ENCODE data around the gene KCNMA1. TPM values are rescaled to one million over a fixed set of nuclear protein-coding genes. Genes with fewer than 3 reads are reported as not detected.

The KCNMA1 gene
- total RNA-seq, 1 donor: 77.8 TPM

- peaks cover 19% of the 10 kb centered on the region for H3K4me1 ChIP-seq (ENCODE audit: insufficient read depth, low read length)
- H3K4me2 ChIP-seq (ENCODE audit: insufficient read depth, low read length): no peak overlapping the region
- TF ChIP-seq CTCF (IDR thresholded peaks at IDR 0.05; ENCODE audit: extremely low read depth, low read depth, low read length): no peak
- H3K4me3 ChIP-seq (ENCODE audit: insufficient read depth, low read length): no peak overlapping the region
- H3K27me3 ChIP-seq (ENCODE audit: insufficient read depth, low read length): no peaks in the 10 kb centered on the region
- H3K79me2 ChIP-seq (ENCODE audit: insufficient read depth, low read length): no peaks in the 10 kb centered on the region
- no peak overlapping the region for H3K27ac ChIP-seq (ENCODE audit: low read depth, low read length)
- no peaks in the 10 kb centered on the region for H4K20me1 ChIP-seq (ENCODE audit: insufficient read depth, low read length)
- DNase-seq (ENCODE audit: insufficient read length, low spot score, missing footprints): peak; percentile 58
- no peaks in the 10 kb centered on the region for H3K9me3 ChIP-seq (ENCODE audit: low read depth, low read length)
- H2AFZ ChIP-seq (ENCODE audit: low read length): no peak overlapping the region
- no peaks in the 10 kb centered on the region for H3K36me3 ChIP-seq (ENCODE audit: insufficient read depth, low read length)
Measured at GRCh38 chr10:77267703-77268675, 369.6 kb downstream of the KCNMA1 start.

- no peak for TF ChIP-seq CTCF (IDR thresholded peaks at IDR 0.05; ENCODE audit: extremely low read depth, low read depth, low read length)
- Histone ChIP-seq H3K9me3 (ENCODE audit: low read depth, low read length) (no peaks in the 10 kb centered on the region), H3K79me2 (ENCODE audit: insufficient read depth, low read length) (no peaks in the 10 kb centered on the region), H2AFZ (ENCODE audit: low read length) (no peak overlapping the region), H3K36me3 (ENCODE audit: insufficient read depth, low read length) (no peaks in the 10 kb centered on the region), H3K4me3 (ENCODE audit: insufficient read depth, low read length) (no peak overlapping the region), H4K20me1 (ENCODE audit: insufficient read depth, low read length) (no peaks in the 10 kb centered on the region), H3K27ac (ENCODE audit: low read depth, low read length) (no peak overlapping the region), H3K4me2 (ENCODE audit: insufficient read depth, low read length) (no peak overlapping the region), H3K27me3 (ENCODE audit: insufficient read depth, low read length) (no peaks in the 10 kb centered on the region), H3K4me1 (ENCODE audit: insufficient read depth, low read length) (peaks cover 15% of the 10 kb centered on the region)
- DNase-seq (ENCODE audit: insufficient read length, low spot score, missing footprints): no peak
Measured at GRCh38 chr10:77266242-77266641, 371.4 kb downstream of the KCNMA1 start.

DNA sequence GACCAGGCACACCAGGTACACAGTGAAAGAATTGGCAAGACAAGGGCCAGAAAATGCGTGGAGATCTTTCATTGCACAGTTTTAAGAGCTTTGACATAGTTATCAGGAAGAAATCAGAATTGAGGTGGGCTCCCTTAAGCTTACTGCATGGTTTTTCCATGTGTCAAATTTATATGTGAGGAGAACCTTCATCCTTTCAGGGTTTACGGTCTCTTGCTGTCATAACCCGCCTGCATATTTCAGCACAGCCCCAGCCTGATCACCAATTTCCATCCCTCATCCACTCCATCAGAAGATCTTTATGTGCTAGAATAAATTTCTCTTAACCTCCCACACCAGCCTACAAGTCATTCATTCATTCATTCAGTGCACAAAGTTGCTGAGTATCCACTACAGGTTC is 373.1 kb downstream of the KCNMA1 start:
- Histone ChIP-seq H3K4me2 (ENCODE audit: insufficient read depth, low read length) (no peak overlapping the region), H3K27me3 (ENCODE audit: insufficient read depth, low read length) (no peaks in the 10 kb centered on the region), H3K27ac (ENCODE audit: low read depth, low read length) (no peak overlapping the region), H2AFZ (ENCODE audit: low read length) (no peak overlapping the region), H3K9me3 (ENCODE audit: low read depth, low read length) (no peaks in the 10 kb centered on the region), H3K36me3 (ENCODE audit: insufficient read depth, low read length) (no peaks in the 10 kb centered on the region), H4K20me1 (ENCODE audit: insufficient read depth, low read length) (no peaks in the 10 kb centered on the region), H3K79me2 (ENCODE audit: insufficient read depth, low read length) (no peaks in the 10 kb centered on the region), H3K4me3 (ENCODE audit: insufficient read depth, low read length) (no peak overlapping the region), H3K4me1 (ENCODE audit: insufficient read depth, low read length) (peaks cover 15% of the 10 kb centered on the region)
- TF ChIP-seq CTCF (IDR thresholded peaks at IDR 0.05; ENCODE audit: extremely low read depth, low read depth, low read length): no peak
- DNase-seq (ENCODE audit: insufficient read length, low spot score, missing footprints): no peak

- H3K27ac ChIP-seq (ENCODE audit: low read depth, low read length): no peak overlapping the region
- H3K79me2 ChIP-seq (ENCODE audit: insufficient read depth, low read length): no peaks in the 10 kb centered on the region
- H3K4me3 ChIP-seq (ENCODE audit: insufficient read depth, low read length): no peak overlapping the region
- H3K27me3 ChIP-seq (ENCODE audit: insufficient read depth, low read length): no peaks in the 10 kb centered on the region
- H3K4me2 ChIP-seq (ENCODE audit: insufficient read depth, low read length): no peak overlapping the region
- H2AFZ ChIP-seq (ENCODE audit: low read length): no peak overlapping the region
- H4K20me1 ChIP-seq (ENCODE audit: insufficient read depth, low read length): no peaks in the 10 kb centered on the region
- no peaks in the 10 kb centered on the region for H3K9me3 ChIP-seq (ENCODE audit: low read depth, low read length)
- H3K36me3 ChIP-seq (ENCODE audit: insufficient read depth, low read length): no peaks in the 10 kb centered on the region
- TF ChIP-seq CTCF (IDR thresholded peaks at IDR 0.05; ENCODE audit: extremely low read depth, low read depth, low read length): no peak
- no peak for DNase-seq (ENCODE audit: insufficient read length, low spot score, missing footprints)
- peaks cover 15% of the 10 kb centered on the region for H3K4me1 ChIP-seq (ENCODE audit: insufficient read depth, low read length)
Measured at GRCh38 chr10:77264107-77264506, 373.5 kb downstream of the KCNMA1 start.

Data from osteoblast (primary cell).